Thoracic aorta (tissue), 2 donors: ENCODE data around the gene SDR42E2. TPM values are rescaled to one million over a fixed set of nuclear protein-coding genes. Genes with fewer than 3 reads are reported as not detected.

Experiments used
- ATAC-seq: fragments of 150-250 bp; one replicate; pipeline ENCODE4 v1.8.0; 2017; ENCODE audit warnings: low read depth; ENCODE audit not compliant: insufficient number of reproducible peaks, low FRiP score
- DNase-seq: peaks from one replicate; pipeline ENCODE4 v3.0.0-alpha.2; 2020; ENCODE audit warnings: low spot score
- H3K27ac ChIP-seq, 2 donors: fragments of 200-600 bp; sonication (generic); 1 replicate in 1 of 2; 2 replicates in 1 of 2; pipeline ENCODE4 v1.5.1; 2016; ENCODE audit warnings: mild to moderate bottlenecking in 2 of 2, moderate library complexity in 2 of 2
- H3K27me3 ChIP-seq: fragments of 200-600 bp; sonication (generic); replicated peaks from 2 replicates; pipeline ENCODE4 v1.6.0; 2016; ENCODE audit warnings: mild to moderate bottlenecking; ENCODE audit not compliant: insufficient read depth
- H3K36me3 ChIP-seq: fragments of 200-600 bp; sonication (generic); one replicate; pipeline ENCODE4 v1.5.1; 2016
- H3K4me1 ChIP-seq, 2 donors: fragments of 200-600 bp; sonication (generic); 1 replicate in 1 of 2; 2 replicates in 1 of 2; pipeline versions ENCODE4 v1.5.1 to v1.6.0; 2016; ENCODE audit warnings: low read depth in 2 of 2, mild to moderate bottlenecking in 1 of 2; ENCODE audit not compliant: control insufficient read depth in 1 of 2
- H3K4me3 ChIP-seq: fragments of 200-600 bp; sonication (generic); 2 replicates; pipeline ENCODE4 v1.5.1; 2016; ENCODE audit warnings: mild to moderate bottlenecking
- H3K9me3 ChIP-seq: fragments of 200-600 bp; sonication (generic); 2 replicates; pipeline ENCODE4 v1.5.1; 2016
- CTCF ChIP-seq: fragments of 200-600 bp; sonication (generic); IDR thresholded peaks from one replicate; pipeline ENCODE4 v1.5.1; 2019; ENCODE audit warnings: antibody characterized with exemption
- total RNA-seq, 2 donors: library from RNA; depleted of rRNA; stranded (reverse); fragments of >200 nt; gene quantifications; one replicate each; pipeline versions ENCODE4 v1.1.0 to v1.2.3, GENCODE V29; 2016

Gene SDR42E2
- total RNA-seq, 2 donors from 2014 or later, result not detected

- Histone ChIP-seq H3K9me3 (no peaks in the 10 kb centered on the region), H3K4me1 (no peaks in the 10 kb centered on the region), H3K27me3 (no peaks in the 10 kb centered on the region), H3K4me3 (no peak overlapping the region), H3K27ac (no peak overlapping the region), H3K36me3 (no peaks in the 10 kb centered on the region)
- DNase-seq (no peak), ATAC-seq (no peak)
- no peak for TF ChIP-seq CTCF
Observed at GRCh38 chr16:22161401-22161800, 905 bp upstream of the SDR42E2 start.

- Histone ChIP-seq H3K4me3 (peak overlapping the region; percentile 38), H3K27me3 (no peaks in the 10 kb centered on the region), H3K4me1 (no peaks in the 10 kb centered on the region), H3K9me3 (no peaks in the 10 kb centered on the region), H3K36me3 (no peaks in the 10 kb centered on the region), H3K27ac (no peak overlapping the region)
- ATAC-seq (no peak), DNase-seq (no peak)
- no peak for TF ChIP-seq CTCF
Observed at GRCh38 chr16:22162656-22163009, 327 bp downstream of the SDR42E2 start.

GRCh38 chr16:22163806-22164205, 1.5 kb downstream of the SDR42E2 start:
- H3K36me3 ChIP-seq, result no peaks in the 10 kb centered on the region
- no peak overlapping the region for H3K4me3 ChIP-seq
- H3K4me1 ChIP-seq, result no peaks in the 10 kb centered on the region
- no peaks in the 10 kb centered on the region for H3K9me3 ChIP-seq
- ATAC-seq (no peak), DNase-seq (no peak)
- H3K27ac ChIP-seq, result no peak overlapping the region
- no peak for TF ChIP-seq CTCF
- no peaks in the 10 kb centered on the region for H3K27me3 ChIP-seq

GRCh38 chr16:22164482-22164881, 2.2 kb downstream of the SDR42E2 start:
- no peaks in the 10 kb centered on the region for H3K9me3 ChIP-seq
- H3K4me1 ChIP-seq, result no peaks in the 10 kb centered on the region
- no peaks in the 10 kb centered on the region for H3K27me3 ChIP-seq
- DNase-seq (no peak), ATAC-seq (no peak)
- no peak for TF ChIP-seq CTCF
- no peak overlapping the region for H3K4me3 ChIP-seq
- no peak overlapping the region for H3K27ac ChIP-seq
- no peaks in the 10 kb centered on the region for H3K36me3 ChIP-seq

- Histone ChIP-seq H3K27ac (no peak overlapping the region), H3K4me1 (no peaks in the 10 kb centered on the region), H3K9me3 (no peaks in the 10 kb centered on the region), H3K4me3 (no peak overlapping the region), H3K36me3 (no peaks in the 10 kb centered on the region), H3K27me3 (no peaks in the 10 kb centered on the region)
- no peak for ATAC-seq
- no peak for TF ChIP-seq CTCF
- DNase-seq, result no peak
Observed at GRCh38 chr16:22165508-22166285, 3.4 kb downstream of the SDR42E2 start.
